ENCODE results near the gene DYRK1A.
"Not testable (repeated sequence)": the region's sequence is repeated elsewhere in the genome, so short reads cannot be mapped to it uniquely, and the experiment has no call there.

The DYRK1A gene

GRCh38 chr21:37484535-37485474, 118.2 kb downstream of the DYRK1A start:
- no peak for DNase-seq (ENCODE audit: low read depth)

GRCh38 chr21:37489553-37489952, 123.0 kb downstream of the DYRK1A start:
- DNase-seq (ENCODE audit: low read depth), result no peak

DNA sequence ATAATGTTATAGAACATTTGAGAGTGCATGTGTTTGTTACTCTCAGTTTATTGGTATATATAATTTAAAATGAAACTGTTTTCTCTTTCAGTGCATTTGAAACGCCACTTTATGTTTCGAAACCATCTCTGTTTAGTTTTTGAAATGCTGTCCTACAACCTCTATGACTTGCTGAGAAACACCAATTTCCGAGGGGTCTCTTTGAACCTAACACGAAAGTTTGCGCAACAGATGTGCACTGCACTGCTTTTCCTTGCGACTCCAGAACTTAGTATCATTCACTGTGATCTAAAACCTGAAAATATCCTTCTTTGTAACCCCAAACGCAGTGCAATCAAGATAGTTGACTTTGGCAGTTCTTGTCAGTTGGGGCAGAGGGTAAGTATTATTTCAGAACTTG, 123.5 kb downstream of the DYRK1A start:
- no peak for DNase-seq (ENCODE audit: low read depth)

DNA sequence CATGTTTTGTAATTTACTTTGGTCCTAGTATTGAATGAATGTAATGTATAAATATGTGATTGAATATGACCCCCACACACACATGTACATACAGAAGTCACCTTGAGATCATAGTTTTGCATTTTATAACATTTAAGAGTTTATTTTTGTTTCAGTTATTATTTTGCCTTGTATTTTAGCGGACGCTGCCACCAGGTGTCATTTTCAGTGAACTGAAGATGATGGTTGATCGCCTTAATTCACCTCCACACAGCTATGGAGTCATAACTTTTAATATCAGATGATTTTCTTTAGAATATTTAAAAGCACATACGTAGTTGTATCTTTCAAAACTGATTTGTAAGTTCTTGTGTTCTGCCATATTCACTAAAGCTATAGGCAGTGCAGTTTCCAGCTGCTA, 130.4 kb downstream of the DYRK1A start:
- DNase-seq (ENCODE audit: low read depth), result no peak

- no peak for DNase-seq (ENCODE audit: low read depth)
Measured at GRCh38 chr21:37498664-37499063, 132.1 kb downstream of the DYRK1A start.

GRCh38 chr21:37502947-37503346, 136.4 kb downstream of the DYRK1A start:
- no peak for DNase-seq (ENCODE audit: low read depth)

DNA sequence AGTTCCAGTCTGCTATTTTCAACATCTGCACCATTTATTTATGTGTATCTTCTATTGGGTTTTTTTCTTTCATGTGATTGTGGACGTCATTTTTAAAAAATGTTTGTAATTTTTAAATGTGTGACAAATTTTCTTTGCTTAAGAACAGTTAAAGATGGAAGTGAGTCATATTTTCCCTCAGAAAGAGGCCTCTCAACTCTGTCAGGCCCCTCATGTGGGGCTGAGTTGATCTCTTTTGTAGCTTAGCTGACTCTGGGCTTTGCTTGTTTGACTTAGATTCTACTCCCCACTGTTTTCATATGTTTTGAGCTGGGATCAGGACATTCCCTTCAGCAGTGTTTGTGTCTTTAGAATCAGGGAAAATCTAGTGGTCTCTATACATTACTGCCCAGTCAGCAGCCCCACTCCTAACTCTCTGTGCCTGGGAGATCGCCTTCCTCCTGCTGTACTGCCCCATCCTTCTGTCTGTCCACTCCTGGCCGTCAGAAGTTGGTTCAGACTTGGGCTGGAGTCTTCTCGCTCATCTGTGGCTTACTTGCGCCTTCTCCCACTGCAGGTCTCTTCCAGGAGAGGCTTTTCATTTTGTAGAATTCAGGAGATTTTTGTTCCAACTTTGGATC, 137.4 kb downstream of the DYRK1A start:
- DNase-seq (ENCODE audit: low read depth), result no peak

- no peak for DNase-seq (ENCODE audit: low read depth)
Measured at GRCh38 chr21:37505963-37506362, 139.4 kb downstream of the DYRK1A start.

DNA sequence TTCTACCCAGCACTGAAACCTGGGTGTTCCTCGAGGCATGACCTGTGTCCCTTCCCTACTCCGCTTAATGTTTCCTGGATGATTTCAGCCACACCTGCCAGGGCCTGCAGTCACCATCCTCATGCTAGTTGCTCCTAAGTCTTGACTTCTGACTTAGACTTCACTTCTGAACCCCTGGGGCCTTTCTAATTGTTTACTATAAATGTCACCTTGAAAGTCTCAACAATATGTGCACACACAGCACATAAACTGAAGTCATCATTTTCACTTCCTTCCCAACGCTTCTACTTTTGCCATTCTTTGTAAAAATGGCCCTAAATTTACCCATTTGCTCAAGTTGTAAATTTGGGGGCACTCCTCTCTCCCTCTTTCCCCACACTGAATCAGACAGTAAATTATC, 141.1 kb downstream of the DYRK1A start:
- no peak for DNase-seq (ENCODE audit: low read depth)

GRCh38 chr21:37508341-37508740, 141.8 kb downstream of the DYRK1A start:
- DNase-seq (ENCODE audit: low read depth), result no peak

DNA sequence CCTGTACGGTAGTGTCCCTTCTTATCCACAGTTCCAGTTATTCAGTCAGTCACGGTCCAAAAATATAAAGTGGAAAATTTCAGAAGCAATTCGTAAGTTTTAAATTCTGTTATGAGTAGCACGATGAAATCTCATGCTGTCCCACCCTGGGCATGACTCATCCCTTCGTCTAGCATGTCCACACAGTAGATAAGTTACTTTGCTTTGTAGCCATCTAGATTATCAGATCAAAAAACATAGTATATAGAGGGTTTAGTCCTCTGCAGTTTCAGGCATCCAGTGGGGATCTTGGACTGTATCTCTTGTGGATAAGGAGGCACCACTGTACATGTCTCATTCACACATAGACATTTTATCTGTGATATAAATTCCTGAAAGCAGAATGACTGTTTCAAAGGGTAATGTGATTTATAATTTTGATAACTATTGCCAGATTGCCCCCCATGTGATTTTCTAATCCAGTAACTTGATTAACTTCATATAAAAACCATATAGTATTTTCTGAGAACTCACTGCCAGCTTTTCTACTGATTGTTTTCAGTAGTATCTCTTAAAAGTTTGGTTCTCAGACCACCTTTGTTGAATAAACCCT, 143.3 kb downstream of the DYRK1A start:
- no peak for DNase-seq (ENCODE audit: low read depth)

GRCh38 chr21:37511848-37512247, 145.3 kb downstream of the DYRK1A start:
- no peak for DNase-seq (ENCODE audit: low read depth)

- DNase-seq (ENCODE audit: low read depth), result no peak
Measured at GRCh38 chr21:37513383-37513782, 146.8 kb downstream of the DYRK1A start.

GRCh38 chr21:37514038-37514667, 147.6 kb downstream of the DYRK1A start:
- no peak for DNase-seq (ENCODE audit: low read depth)

- no peak for DNase-seq (ENCODE audit: low read depth)
Measured at GRCh38 chr21:37516998-37517397, 150.4 kb downstream of the DYRK1A start.

GRCh38 chr21:37520801-37521200, 154.2 kb downstream of the DYRK1A start:
- DNase-seq (ENCODE audit: low read depth), result no peak

GRCh38 chr21:37521658-37522057, 155.1 kb downstream of the DYRK1A start:
- DNase-seq (ENCODE audit: low read depth), result no peak

DNA sequence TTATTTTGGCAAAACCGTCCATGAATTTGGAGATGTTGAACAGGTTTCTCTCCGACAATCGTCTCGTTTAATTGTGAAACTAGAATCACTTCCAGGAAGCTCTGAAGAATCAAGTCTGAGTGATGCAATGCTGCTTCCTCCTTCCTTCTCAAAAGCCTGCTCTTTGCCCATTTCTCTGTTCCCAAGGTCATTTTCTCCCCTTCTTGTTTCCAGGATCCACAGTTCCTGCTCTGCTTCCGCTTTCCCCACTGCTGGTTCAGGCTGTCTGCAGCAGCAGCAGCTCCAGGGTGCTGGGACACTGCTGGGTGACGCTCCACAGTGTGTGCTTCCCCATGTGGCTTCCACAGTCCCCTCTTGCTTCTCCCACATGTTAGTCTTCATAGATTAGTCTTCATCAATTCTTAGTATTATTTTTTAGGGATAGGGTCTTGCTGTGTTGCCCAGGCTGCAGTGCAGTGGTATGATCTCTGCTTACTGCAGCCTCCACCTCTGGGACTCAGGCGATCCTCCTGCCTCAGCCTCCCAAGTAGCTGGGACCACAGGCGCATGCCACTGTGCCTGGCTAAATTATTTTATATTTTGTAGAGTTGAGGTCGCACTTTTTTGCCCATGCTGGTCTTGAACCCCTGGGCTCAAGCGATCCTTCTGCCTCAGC, 156.2 kb downstream of the DYRK1A start:
- no peak for DNase-seq (ENCODE audit: low read depth)

GRCh38 chr21:37524944-37525343, 158.4 kb downstream of the DYRK1A start:
- DNase-seq (ENCODE audit: low read depth), result not testable (repeated sequence)

- no peak for DNase-seq (ENCODE audit: low read depth)
Measured at GRCh38 chr21:37525810-37526209, 159.2 kb downstream of the DYRK1A start.

GRCh38 chr21:37527103-37527502, 160.5 kb downstream of the DYRK1A start:
- no peak for DNase-seq (ENCODE audit: low read depth)

DNA sequence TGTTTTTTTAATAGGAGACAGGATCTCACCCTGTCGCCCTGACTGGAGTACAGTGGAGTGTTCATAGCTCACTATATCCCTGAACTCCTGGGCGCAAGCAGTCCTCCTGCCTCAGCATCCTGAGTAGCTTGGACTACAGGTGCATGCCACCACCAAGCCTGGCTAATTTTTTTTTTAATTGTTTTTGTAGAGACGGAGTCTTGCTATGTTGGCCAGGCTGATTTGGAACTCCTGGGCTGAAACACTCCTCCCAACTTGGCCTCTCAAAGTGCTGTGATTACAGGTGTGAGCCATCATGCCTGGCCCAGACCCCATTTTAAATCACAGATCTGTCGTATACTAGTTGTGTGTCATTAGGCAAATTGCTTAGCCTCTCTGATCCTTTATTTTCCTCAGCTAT, 161.1 kb downstream of the DYRK1A start:
- no peak for DNase-seq (ENCODE audit: low read depth)

Data from stimulated activated CD8-positive, alpha-beta memory T cell treated with anti-CD3 and anti-CD28 coated beads, Interleukin-12 subunit alpha, Interleukin-12 subunit beta, amount 100 ng/mL, for 1 hour (primary cell).